NCI-H82 treated with DMSO at 0.1 percent for 48 hours (cell line): Measurements from ENCODE around the gene BCL2.

Experiments used
- DNase-seq: peaks from one replicate; lab custom pipeline; 2025; ENCODE audit not compliant: unreplicated experiment; lab: John Stamatoyannopoulos, UW

The BCL2 gene

GRCh38 chr18:63311118-63312018 is 8.2 kb downstream of the BCL2 start:
- no peak for DNase-seq

- DNase-seq, result no peak
Measured at GRCh38 chr18:63309422-63309821, 10.1 kb downstream of the BCL2 start.

- DNase-seq, result no peak
Measured at GRCh38 chr18:63307551-63308200, 11.9 kb downstream of the BCL2 start.

- no peak for DNase-seq
Measured at GRCh38 chr18:63306819-63307550, 12.6 kb downstream of the BCL2 start.

GRCh38 chr18:63306249-63306648 is 13.3 kb downstream of the BCL2 start:
- no peak for DNase-seq

GRCh38 chr18:63303547-63303946 is 16.0 kb downstream of the BCL2 start:
- no peak for DNase-seq

GRCh38 chr18:63302636-63303405 is 16.7 kb downstream of the BCL2 start:
- DNase-seq, result no peak

- DNase-seq, result no peak
Measured at GRCh38 chr18:63302220-63302619, 17.3 kb downstream of the BCL2 start.

GRCh38 chr18:63301434-63301833 is 18.1 kb downstream of the BCL2 start:
- no peak for DNase-seq

- no peak for DNase-seq
Measured at GRCh38 chr18:63299837-63300745, 19.5 kb downstream of the BCL2 start.

GRCh38 chr18:63298400-63299365 is 20.9 kb downstream of the BCL2 start:
- DNase-seq, result no peak

GRCh38 chr18:63297687-63298399 is 21.7 kb downstream of the BCL2 start:
- DNase-seq, result no peak

- no peak for DNase-seq
Measured at GRCh38 chr18:63293935-63294334, 25.6 kb downstream of the BCL2 start.

GRCh38 chr18:63292831-63293683 is 26.5 kb downstream of the BCL2 start:
- no peak for DNase-seq

- no peak for DNase-seq
Measured at GRCh38 chr18:63291278-63291677, 28.3 kb downstream of the BCL2 start.

GRCh38 chr18:63290821-63291200 is 28.8 kb downstream of the BCL2 start:
- DNase-seq, result no peak

- no peak for DNase-seq
Measured at GRCh38 chr18:63290166-63290820, 29.3 kb downstream of the BCL2 start.
